SU-DHL-6 (cell line): Measurements from ENCODE around the gene ACP6.
A peak's percentile ranks its signal among the peaks of the same experiment; 100 is the strongest.

Source experiments
- H2AFZ ChIP-seq: fragments of 200-600 bp; sonication (generic); 2 replicates; pipeline ENCODE4 v1.6.1; 2014; ENCODE audit warnings: low read depth, mild to moderate bottlenecking, moderate library complexity, mixed read lengths, antibody characterized with exemption, low read length; ENCODE audit not compliant: severe bottlenecking
- H3F3A ChIP-seq: fragments of 200-600 bp; shearing (Covaris generic); 2 replicates; pipeline ENCODE4 v1.6.0; 2016; ENCODE audit warnings: antibody characterized with exemption, mild to moderate bottlenecking; ENCODE audit not compliant: insufficient read depth
- H3K27ac ChIP-seq: fragments of 200-600 bp; sonication (generic); 2 replicates; pipeline ENCODE4 v1.5.1; 2016; ENCODE audit warnings: low read depth, mild to moderate bottlenecking, low read length, moderate library complexity, mixed read lengths
- H3K27me3 ChIP-seq: fragments of 200-600 bp; sonication (generic), shearing (Covaris generic); 2 replicates; pipeline ENCODE4 v1.6.0; 2014; ENCODE audit warnings: mild to moderate bottlenecking, low read length
- H3K36me3 ChIP-seq: fragments of 200-600 bp; sonication (generic); 2 replicates; pipeline ENCODE4 v1.6.1; 2014; ENCODE audit warnings: mild to moderate bottlenecking, low read length, mixed read lengths
- H3K4me2 ChIP-seq: fragments of 300-600, 200-600 bp; shearing (Covaris generic), sonication (generic); 2 replicates; pipeline ENCODE4 v1.6.0; 2014; ENCODE audit warnings: low read length, low read depth, mild to moderate bottlenecking; ENCODE audit not compliant: poor library complexity, severe bottlenecking
- H3K4me3 ChIP-seq: fragments of 200-600 bp; sonication (generic); 2 replicates; pipeline ENCODE4 v1.5.1; 2014; ENCODE audit warnings: antibody characterized with exemption, low read length, mild to moderate bottlenecking, mixed read lengths; ENCODE audit not compliant: insufficient read depth, poor library complexity, severe bottlenecking
- H3K79me2 ChIP-seq: fragments of 200-600 bp; sonication (generic); 2 replicates; pipeline ENCODE4 v1.6.1; 2014; ENCODE audit warnings: mild to moderate bottlenecking, low read length, moderate library complexity; ENCODE audit not compliant: insufficient read depth
- H3K9ac ChIP-seq: fragments of 200-600 bp; sonication (generic); 2 replicates; pipeline ENCODE4 v1.7.0; 2014; ENCODE audit warnings: mild to moderate bottlenecking, low read length
- H3K9me2 ChIP-seq: fragments of 200-600 bp; sonication (generic); replicated peaks from 2 replicates; pipeline ENCODE4 v1.6.1; 2014; ENCODE audit warnings: low read length; ENCODE audit not compliant: insufficient read depth
- H3K9me3 ChIP-seq: fragments of 200-600 bp; sonication (generic); 2 replicates; pipeline ENCODE4 v1.6.1; 2014; ENCODE audit warnings: low read length, mixed read lengths; ENCODE audit not compliant: insufficient read depth
- H4K20me1 ChIP-seq: fragments of 200-600 bp; sonication (generic); 2 replicates; pipeline ENCODE4 v1.6.1; 2014; ENCODE audit warnings: low read depth, mild to moderate bottlenecking, antibody characterized with exemption, low read length, moderate library complexity, mixed read lengths
- CTCF ChIP-seq: fragments of 200-600 bp; sonication (generic); IDR thresholded peaks from one replicate; pipeline ENCODE4 v1.5.1; 2017; ENCODE audit warnings: antibody characterized with exemption, mild to moderate bottlenecking, low read length, moderate library complexity; ENCODE audit not compliant: insufficient read depth, poor library complexity, severe bottlenecking
- EZH2phosphoT487 ChIP-seq: fragments of 200-600 bp; sonication (generic), shearing (Covaris generic); conservative IDR thresholded peaks from 2 replicates; pipeline ENCODE4 v1.6.1; 2018; ENCODE audit warnings: mild to moderate bottlenecking, antibody characterized with exemption, low read length, moderate library complexity, mixed read lengths

The ACP6 gene

GRCh38 chr1:147669469-147670318, 630 bp downstream of the ACP6 start:
- Histone ChIP-seq H3K27me3 (no peaks in the 10 kb centered on the region), H3K9me2 (no peaks in the 10 kb centered on the region), H3K4me2 (peak overlapping the region; percentile 71), H3K9me3 (no peaks in the 10 kb centered on the region), H2AFZ (peak overlapping the region; percentile 97), H3K27ac (no peak overlapping the region), H3K79me2 (peaks cover 12% of the 10 kb centered on the region; the same call in 1 of the 2 replicates), H3K4me3 (peak overlapping the region; percentile 70), H3K36me3 (no peaks in the 10 kb centered on the region), H4K20me1 (peaks cover 3% of the 10 kb centered on the region; the same call in 1 of the 2 replicates), H3F3A (no peaks in the 10 kb centered on the region), H3K9ac (peak overlapping the region; percentile 67)
- TF ChIP-seq EZH2phosphoT487 (no peak), CTCF (peak; percentile 10)

GRCh38 chr1:147665521-147665920, 4.8 kb downstream of the ACP6 start:
- Histone ChIP-seq H3K4me3 (no peak overlapping the region), H3K27me3 (no peaks in the 10 kb centered on the region), H3K36me3 (no peaks in the 10 kb centered on the region), H3F3A (no peaks in the 10 kb centered on the region), H3K9me3 (no peaks in the 10 kb centered on the region), H3K4me2 (no peak overlapping the region), H3K9me2 (no peaks in the 10 kb centered on the region), H3K9ac (no peak overlapping the region), H3K27ac (no peak overlapping the region), H3K79me2 (peaks cover 12% of the 10 kb centered on the region; the same call in 1 of the 2 replicates), H2AFZ (no peak overlapping the region), H4K20me1 (peaks cover 3% of the 10 kb centered on the region; the same call in 1 of the 2 replicates)
- no peak for TF ChIP-seq EZH2phosphoT487

GRCh38 chr1:147664206-147664605, 6.1 kb downstream of the ACP6 start:
- H3K9me2 ChIP-seq, result no peaks in the 10 kb centered on the region
- no peak overlapping the region for H3K4me2 ChIP-seq
- H3K9ac ChIP-seq, result no peak overlapping the region
- H3K27ac ChIP-seq, result no peak overlapping the region
- H3K79me2 ChIP-seq, result peaks cover 12% of the 10 kb centered on the region; the same call in 1 of the 2 replicates
- H2AFZ ChIP-seq, result no peak overlapping the region
- no peaks in the 10 kb centered on the region for H3K9me3 ChIP-seq
- H4K20me1 ChIP-seq, result peaks cover 3% of the 10 kb centered on the region; the same call in 1 of the 2 replicates
- H3K36me3 ChIP-seq, result no peaks in the 10 kb centered on the region
- no peaks in the 10 kb centered on the region for H3F3A ChIP-seq
- H3K27me3 ChIP-seq, result no peaks in the 10 kb centered on the region
- TF ChIP-seq CTCF (no peak), EZH2phosphoT487 (no peak)
- H3K4me3 ChIP-seq, result no peak overlapping the region

- no peaks in the 10 kb centered on the region for H3K9me2 ChIP-seq
- no peak overlapping the region for H2AFZ ChIP-seq
- no peaks in the 10 kb centered on the region for H3K36me3 ChIP-seq
- H3K4me3 ChIP-seq, result no peak overlapping the region
- no peaks in the 10 kb centered on the region for H3K27me3 ChIP-seq
- TF ChIP-seq CTCF, result no peak
- no peak for TF ChIP-seq EZH2phosphoT487
- H3K9ac ChIP-seq, result no peak overlapping the region
- H3K9me3 ChIP-seq, result no peaks in the 10 kb centered on the region
- H3K79me2 ChIP-seq, result no peaks in the 10 kb centered on the region
- no peak overlapping the region for H3K4me2 ChIP-seq
- H3F3A ChIP-seq, result no peaks in the 10 kb centered on the region
- no peaks in the 10 kb centered on the region for H4K20me1 ChIP-seq
- no peak overlapping the region for H3K27ac ChIP-seq
Measured at GRCh38 chr1:147654511-147654910, 15.8 kb downstream of the ACP6 start.
